Ishikawa (cell line): ENCODE data around the gene MYO1B.

ENCODE experiments used
- CEBPB ChIP-seq: IDR thresholded peaks from 2 replicates; pipeline ENCODE4 v1.6.1; 2012
- EP300 ChIP-seq: IDR thresholded peaks from 2 replicates; pipeline ENCODE4 v1.6.1; 2012; ENCODE audit warnings: borderline replicate concordance
- TAF1 ChIP-seq: IDR thresholded peaks from 2 replicates; pipeline ENCODE4 v1.6.1; 2012; ENCODE audit warnings: low read depth, mild to moderate bottlenecking
- TF ChIP-seq, protein P1 (sequence below): IDR thresholded peaks from 2 replicates; pipeline ENCODE4 v1.6.1; 2012

DNA sequence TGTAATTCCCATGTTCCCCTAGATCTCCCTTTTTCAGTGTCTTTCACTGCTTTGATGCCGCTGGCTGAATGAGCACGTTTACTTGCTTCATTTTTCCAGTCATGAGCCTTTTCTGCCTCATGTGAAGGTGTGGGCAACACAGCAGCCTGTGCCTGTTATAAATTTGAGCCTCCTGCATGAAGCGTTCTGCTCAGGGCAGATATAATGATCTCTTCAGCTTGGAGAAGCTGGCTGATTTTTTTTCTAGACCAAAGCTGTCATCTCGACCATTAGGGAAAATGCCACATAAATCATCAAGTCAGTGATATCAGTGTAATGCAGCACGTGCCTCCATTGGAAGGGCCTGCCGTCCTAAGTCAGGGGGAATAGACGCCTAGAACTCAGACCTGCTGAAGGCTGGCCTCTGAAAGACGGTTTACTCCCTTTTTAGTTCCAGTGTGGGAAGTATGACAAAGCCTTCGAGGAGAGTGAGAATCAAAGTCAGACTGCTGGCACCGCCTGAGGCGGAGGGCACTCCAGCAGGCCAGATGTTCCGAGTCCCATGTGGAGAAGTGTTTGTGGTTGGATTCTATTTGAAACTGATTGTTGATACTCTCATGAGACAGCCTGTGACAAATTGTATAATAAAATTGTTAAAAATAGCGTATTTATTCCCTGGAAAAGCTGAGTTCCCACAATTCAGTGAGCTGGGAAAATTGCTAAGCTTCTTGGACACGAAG is 196.5 kb downstream of the MYO1B start:
- TF ChIP-seq, protein P1, sequence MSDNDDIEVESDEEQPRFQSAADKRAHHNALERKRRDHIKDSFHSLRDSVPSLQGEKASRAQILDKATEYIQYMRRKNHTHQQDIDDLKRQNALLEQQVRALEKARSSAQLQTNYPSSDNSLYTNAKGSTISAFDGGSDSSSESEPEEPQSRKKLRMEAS, result no peak
- TF ChIP-seq EP300 (no peak), CEBPB (no peak), TAF1 (no peak)
